H9 (cell line): Measurements from ENCODE around the gene PEPD. TPM values are rescaled to one million over a fixed set of nuclear protein-coding genes. Genes with fewer than 3 reads are reported as not detected.
A peak's percentile ranks its signal among the peaks of the same experiment; 100 is the strongest.

Experiments
- DNase-seq: peaks from one replicate; pipeline ENCODE4 v3.0.0-alpha.2; 2017
- H2AFZ ChIP-seq: one replicate; pipeline ENCODE4 v1.6.1; 2013; ENCODE audit warnings: mild to moderate bottlenecking, low read length, control low read depth, moderate library complexity
- H2AK5ac ChIP-seq: 2 replicates; pipeline ENCODE4 v1.6.1; 2013; ENCODE audit warnings: low read length, control low read depth, mixed read lengths; ENCODE audit not compliant: insufficient read length
- H2BK120ac ChIP-seq: one replicate; pipeline ENCODE4 v1.6.1; 2013; ENCODE audit warnings: low read depth, mild to moderate bottlenecking, low read length, control low read depth, inconsistent platforms; ENCODE audit not compliant: poor library complexity, severe bottlenecking
- H2BK12ac ChIP-seq: 2 replicates; pipeline ENCODE4 v1.6.1; 2013; ENCODE audit warnings: low read length, control low read depth, mixed read lengths, low read depth; ENCODE audit not compliant: insufficient read length
- H2BK15ac ChIP-seq: 2 replicates; pipeline ENCODE4 v1.6.1; 2013; ENCODE audit warnings: low read depth, low read length, control low read depth
- H2BK20ac ChIP-seq: one replicate; pipeline ENCODE4 v1.6.1; 2013; ENCODE audit warnings: low read depth, mild to moderate bottlenecking, low read length, control low read depth, inconsistent platforms; ENCODE audit not compliant: poor library complexity, severe bottlenecking
- H2BK5ac ChIP-seq: 2 replicates; pipeline ENCODE4 v1.6.1; 2013; ENCODE audit warnings: low read length, control low read depth, mixed read lengths; ENCODE audit not compliant: insufficient read length
- H3K14ac ChIP-seq: 2 replicates; pipeline ENCODE4 v1.6.1; 2013; ENCODE audit warnings: low read length, control low read depth; ENCODE audit not compliant: insufficient read depth
- H3K18ac ChIP-seq: 2 replicates; pipeline ENCODE4 v1.6.1; 2013; ENCODE audit warnings: low read depth, mild to moderate bottlenecking, mixed read lengths, low read length, control low read depth; ENCODE audit not compliant: insufficient read length
- H3K23ac ChIP-seq: 2 replicates; pipeline ENCODE4 v1.6.1; 2013; ENCODE audit warnings: low read length, control low read depth, mixed read lengths, low read depth; ENCODE audit not compliant: insufficient read length
- H3K23me2 ChIP-seq: 2 replicates; pipeline ENCODE4 v1.6.1; 2013; ENCODE audit warnings: low read depth, mild to moderate bottlenecking, mixed read lengths, low read length, control low read depth; ENCODE audit not compliant: insufficient read length, poor library complexity, severe bottlenecking
- H3K27ac ChIP-seq: 2 replicates; pipeline ENCODE4 v1.5.1; 2013; ENCODE audit warnings: low read length, control low read depth, mixed read lengths, low read depth; ENCODE audit not compliant: insufficient read length
- H3K27me3 ChIP-seq: 2 replicates; pipeline ENCODE4 v1.6.1; 2013; ENCODE audit warnings: low read length, control low read depth, inconsistent platforms; ENCODE audit not compliant: insufficient read depth
- H3K4ac ChIP-seq: 2 replicates; pipeline ENCODE4 v1.6.1; 2013; ENCODE audit warnings: low read depth, mild to moderate bottlenecking, control low read depth, inconsistent platforms, low read length, moderate library complexity
- H3K4me1 ChIP-seq: 2 replicates; pipeline ENCODE4 v1.6.1; 2013; ENCODE audit warnings: low read length, control low read depth, inconsistent platforms; ENCODE audit not compliant: insufficient read depth
- H3K4me2 ChIP-seq: 2 replicates; pipeline ENCODE4 v1.6.1; 2013; ENCODE audit warnings: low read length, control low read depth, mixed read lengths; ENCODE audit not compliant: insufficient read length, insufficient read depth
- H3K56ac ChIP-seq: 2 replicates; pipeline ENCODE4 v1.6.1; 2013; ENCODE audit warnings: low read depth, mild to moderate bottlenecking, mixed read lengths, low read length, control low read depth; ENCODE audit not compliant: insufficient read length
- H3K79me1 ChIP-seq: 2 replicates; pipeline ENCODE4 v1.6.1; 2013; ENCODE audit warnings: low read depth, mild to moderate bottlenecking, moderate library complexity, low read length, control low read depth, inconsistent platforms; ENCODE audit not compliant: insufficient read depth, poor library complexity, severe bottlenecking
- H3K79me2 ChIP-seq: 2 replicates; pipeline ENCODE4 v1.6.1; 2013; ENCODE audit warnings: low read length, control low read depth, inconsistent platforms; ENCODE audit not compliant: insufficient read depth
- H3K9ac ChIP-seq: 2 replicates; pipeline ENCODE4 v1.6.1; 2013; ENCODE audit warnings: low read length, control low read depth, mixed read lengths; ENCODE audit not compliant: insufficient read length; ENCODE audit errors: extremely low read depth
- H3K9me3 ChIP-seq: one replicate; pipeline ENCODE4 v1.6.1; 2013; ENCODE audit warnings: low read depth, low read length, inconsistent platforms; ENCODE audit not compliant: control insufficient read depth
- H3T11ph ChIP-seq: one replicate; pipeline ENCODE4 v1.6.1; 2013; ENCODE audit warnings: mild to moderate bottlenecking, low read length, control low read depth, inconsistent platforms
- H4K20me1 ChIP-seq: one replicate; pipeline ENCODE4 v1.6.1; 2013; ENCODE audit not compliant: control insufficient read depth, insufficient read length, insufficient read depth
- H4K5ac ChIP-seq: 2 replicates; pipeline ENCODE4 v1.6.1; 2013; ENCODE audit warnings: low read depth, mild to moderate bottlenecking, mixed read lengths, low read length, control low read depth; ENCODE audit not compliant: insufficient read length
- H4K8ac ChIP-seq: replicated peaks from 2 replicates; pipeline ENCODE4 v1.6.1; 2013; ENCODE audit warnings: low read length, control low read depth, mixed read lengths, low read depth; ENCODE audit not compliant: insufficient read length
- H4K91ac ChIP-seq: 2 replicates; pipeline ENCODE4 v1.6.1; 2013; ENCODE audit warnings: low read depth, mild to moderate bottlenecking, moderate library complexity, mixed read lengths, low read length, control low read depth; ENCODE audit not compliant: insufficient read length
- H3K27ac Mint-ChIP-seq, 3 experiments: 2 replicates in 2 of 3; 3 replicates in 1 of 3; pipeline ENCODE4 v1.8.0; 2020 to 2021; ENCODE audit warnings: mixed read lengths in 3 of 3, mild to moderate bottlenecking in 1 of 3, moderate library complexity in 1 of 3
- H3K27me3 Mint-ChIP-seq: 2 replicates; pipeline ENCODE4 v1.8.0; 2021; ENCODE audit warnings: low read depth, mild to moderate bottlenecking, moderate library complexity, mixed read lengths
- H3K36me3 Mint-ChIP-seq, 3 experiments: 2 replicates in 2 of 3; 3 replicates in 1 of 3; pipeline ENCODE4 v1.8.0; 2020 to 2021; ENCODE audit warnings: low read depth in 3 of 3, mixed read lengths in 3 of 3; ENCODE audit not compliant: insufficient read depth in 1 of 3
- H3K4me1 Mint-ChIP-seq, 2 experiments: 2 replicates each; pipeline ENCODE4 v1.8.0; 2020; ENCODE audit warnings: mixed read lengths in 2 of 2
- H3K4me3 Mint-ChIP-seq, 2 experiments: 2 replicates in 1 of 2; 3 replicates in 1 of 2; pipeline ENCODE4 v1.8.0; 2020 to 2021; ENCODE audit warnings: mild to moderate bottlenecking in 2 of 2, mixed read lengths in 2 of 2, moderate library complexity in 1 of 2
- H3K9me3 Mint-ChIP-seq, 2 experiments: 2 replicates in 1 of 2; 3 replicates in 1 of 2; pipeline ENCODE4 v1.8.0; 2020; ENCODE audit warnings: mild to moderate bottlenecking in 2 of 2, mixed read lengths in 2 of 2, moderate library complexity in 1 of 2
- CTCF ChIP-seq: fragments of 200-600 bp; sonication (generic); conservative IDR thresholded peaks from 3 replicates; pipeline ENCODE4 v1.8.0; 2021; ENCODE audit warnings: antibody characterized with exemption, mild to moderate bottlenecking
- WGBS: extraction: QIAGEN DNeasy Blood & Tissue Kit; methylation state at CpG from one replicate; pipeline ENCODE4 v1.1.7; 2013; ENCODE audit warnings: missing lambda C conversion rate, low lambda C conversion rate, mixed read lengths; ENCODE audit not compliant: insufficient read length; ENCODE audit errors: extremely low coverage; 5-methylcytosine and 5-hydroxymethylcytosine counted together
- total RNA-seq: library from RNA; stranded (reverse); gene quantifications from 2 replicates; pipeline ENCODE4 v1.2.1, GENCODE V29; 2021

PEPD gene
- total RNA-seq, 1 experiment from 2014 or later, result 52.8 TPM

- H3K27ac ChIP-seq, result no peak overlapping the region
- no peaks in the 10 kb centered on the region for H4K20me1 ChIP-seq
- H2BK20ac ChIP-seq, result no peak overlapping the region
- no peak overlapping the region for H2BK12ac ChIP-seq
- peaks cover 4% of the 10 kb centered on the region; the same call in 1 of the 2 replicates for H3K79me2 ChIP-seq
- Mint-ChIP-seq H3K36me3 (peaks cover 0 to 2% (median 0%) of the 10 kb centered on the region in 3 experiments; a peak in 1 of 7 replicates), H3K4me3 (peak overlapping the region in 1 of 2 experiments; percentile 33; a peak in 2 of 5 replicates), H3K9me3 (peaks cover 0 to 2% of the 10 kb centered on the region in 2 experiments; a peak in 1 of 5 replicates), H3K4me1 (peaks cover 15 to 24% of the 10 kb centered on the region in 2 experiments), H3K27ac (no peak overlapping the region), H3K27me3 (peaks cover 2% of the 10 kb centered on the region; the same call in 1 of the 2 replicates)
- no peak for DNase-seq
- H3K14ac ChIP-seq, result no peak overlapping the region
- no peak overlapping the region for H3K4ac ChIP-seq
- no peak overlapping the region for H4K91ac ChIP-seq
- no peak overlapping the region for H3K4me2 ChIP-seq
- no peak overlapping the region for H2BK15ac ChIP-seq
- no peak overlapping the region for H3K9ac ChIP-seq
- H3K4me1 ChIP-seq, result no peaks in the 10 kb centered on the region
- no CpG with 5 or more reads among the region's 6 CpGs for WGBS
- H2AFZ ChIP-seq, result no peak overlapping the region
- no peak for TF ChIP-seq CTCF
- H3K23ac ChIP-seq, result no peak overlapping the region
- no peak overlapping the region for H2BK5ac ChIP-seq
- H3K9me3 ChIP-seq, result no peaks in the 10 kb centered on the region
- H3K56ac ChIP-seq, result no peak overlapping the region
- H2BK120ac ChIP-seq, result no peak overlapping the region
- H3K79me1 ChIP-seq, result peaks cover 10% of the 10 kb centered on the region
- H3K27me3 ChIP-seq, result no peaks in the 10 kb centered on the region
- H3K23me2 ChIP-seq, result peaks cover 13% of the 10 kb centered on the region
- H4K8ac ChIP-seq, result no peak overlapping the region
- no peak overlapping the region for H3K18ac ChIP-seq
- no peak overlapping the region for H2AK5ac ChIP-seq
- no peak overlapping the region for H3T11ph ChIP-seq
- H4K5ac ChIP-seq, result no peak overlapping the region
These were observed 2.2 kb downstream of the PEPD start for GRCh38 chr19:33519416-33519815.
